M059J (cell line): ENCODE measurements around the gene PTK7. TPM values are rescaled to one million over a fixed set of nuclear protein-coding genes. Genes with fewer than 3 reads are reported as not detected.

Source experiments
- DNase-seq: peaks from one replicate; pipeline ENCODE4 v3.0.0-alpha.2; 2012; ENCODE audit warnings: low read depth
- total RNA-seq: library from RNA; depleted of rRNA; stranded (reverse); fragments of >200 nt; shearing (Covaris generic); gene quantifications from 2 replicates; pipeline ENCODE4 v1.2.3, GENCODE V29; 2014; rRNA removed

PTK7 gene
- total RNA-seq, 1 experiment from 2014 or later = 162 TPM

- DNase-seq = no peak
Measured at GRCh38 chr6:43204271-43205105, 128.4 kb downstream of the PTK7 start.

GRCh38 chr6:43205849-43206248, 129.7 kb downstream of the PTK7 start:
- DNase-seq = no peak

DNA sequence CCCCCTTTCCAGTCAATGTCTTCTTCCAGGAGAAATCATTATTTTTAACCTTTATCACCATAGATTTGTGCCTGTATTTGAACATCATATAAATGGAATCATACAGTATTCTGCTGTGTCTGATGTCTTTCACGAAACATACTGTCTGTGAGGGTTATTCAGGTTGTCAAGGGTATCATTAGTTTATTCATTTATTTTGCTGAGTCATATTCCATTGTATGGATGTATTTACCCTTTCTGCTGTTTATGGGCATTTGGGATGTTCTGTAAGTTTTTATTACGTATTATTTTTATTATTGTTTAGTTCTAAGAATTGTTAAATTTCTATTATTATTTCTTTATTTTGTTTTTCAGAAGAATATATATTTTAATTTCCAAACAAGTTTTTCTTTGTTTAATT, 131.2 kb downstream of the PTK7 start:
- no peak for DNase-seq

Other genes with a start within 250 kb of the PTK7 start
- gene RPL7L1, start 196.7 kb upstream of the PTK7 start, total RNA-seq = 174 and 187 TPM in 2 replicates
- not detected in 2 replicates for gene PTCRA, start 160.3 kb upstream of the PTK7 start, total RNA-seq
- 58.0 and 78.3 TPM in 2 replicates for gene CNPY3, start 146.8 kb upstream of the PTK7 start, total RNA-seq
- 0.54 TPM in 1 of 2 replicates, not detected in the other for gene GNMT, start 115.6 kb upstream of the PTK7 start, total RNA-seq
- 13.8 and 14.2 TPM in 2 replicates for gene PEX6, start 97.1 kb upstream of the PTK7 start, total RNA-seq
- gene PPP2R5D, start 91.7 kb upstream of the PTK7 start, total RNA-seq = 66.6 and 94.2 TPM in 2 replicates
- 172 and 224 TPM in 2 replicates for gene MEA1, start 62.4 kb upstream of the PTK7 start, total RNA-seq
- 101 and 118 TPM in 2 replicates for gene KLHDC3, start 62.1 kb upstream of the PTK7 start, total RNA-seq
- gene RRP36, start 54.7 kb upstream of the PTK7 start, total RNA-seq = 153 and 195 TPM in 2 replicates
- gene CUL7, start 22.5 kb upstream of the PTK7 start, total RNA-seq = 8.3 and 17.7 TPM in 2 replicates
- 43.4 and 55.4 TPM in 2 replicates for gene MRPL2, start 16.9 kb upstream of the PTK7 start, total RNA-seq
- 14.7 and 21.1 TPM in 2 replicates for gene KLC4, start 16.7 kb upstream of the PTK7 start, total RNA-seq
- gene SRF, start 95.0 kb downstream of the PTK7 start, total RNA-seq = 15.6 and 26.5 TPM in 2 replicates
- 14.1 and 21.9 TPM in 2 replicates for gene CUL9, start 105.9 kb downstream of the PTK7 start, total RNA-seq
- gene DNPH1, start 153.2 kb downstream of the PTK7 start, total RNA-seq = 19.3 and 24.3 TPM in 2 replicates
- under 0.01 TPM in 1 of 2 replicates, not detected in the other for gene TTBK1, start 167.2 kb downstream of the PTK7 start, total RNA-seq
- gene SLC22A7, start 221.9 kb downstream of the PTK7 start, total RNA-seq = not detected in 2 replicates
- not detected in 2 replicates for gene CRIP3, start 232.5 kb downstream of the PTK7 start, total RNA-seq